Erythroblast (primary cell): ENCODE data around the gene RPS6KA1.
A peak's percentile ranks its signal among the peaks of the same experiment; 100 is the strongest.

Source experiments
- DNase-seq, 2 experiments: peaks; one replicate each; lab custom pipeline; 2025; lab: John Stamatoyannopoulos, UW
- GATA1 ChIP-seq: IDR thresholded peaks from 2 replicates; pipeline ENCODE4 v1.6.1; 2011; ENCODE audit warnings: low read depth, mild to moderate bottlenecking, control low read depth, low read length, moderate library complexity
- POLR2A ChIP-seq: IDR thresholded peaks from 2 replicates; pipeline ENCODE4 v1.6.1; 2011; ENCODE audit warnings: mild to moderate bottlenecking, low read length

Gene RPS6KA1

GRCh38 chr1:26540351-26540750 is 10.8 kb downstream of the RPS6KA1 start:
- TF ChIP-seq POLR2A (no peak), GATA1 (no peak)
- no peak for DNase-seq

- TF ChIP-seq GATA1 (no peak), POLR2A (no peak)
These were observed 11.9 kb downstream of the RPS6KA1 start for GRCh38 chr1:26541431-26541815.

GRCh38 chr1:26541816-26542711 is 12.5 kb downstream of the RPS6KA1 start:
- TF ChIP-seq POLR2A (peak; percentile 22), GATA1 (no peak)
- DNase-seq: peak in 1 of 2 experiments; percentile 74

More at GRCh38 chr1:26541431-26541815, 11.9 kb downstream of the RPS6KA1 start:
- DNase-seq: peak in 1 of 2 experiments; percentile 40

- DNase-seq: peak in 1 of 2 experiments; percentile 67
- TF ChIP-seq GATA1 (no peak), POLR2A (no peak)
These were observed 13.3 kb downstream of the RPS6KA1 start for GRCh38 chr1:26542771-26543451.

GRCh38 chr1:26543462-26543861 is 13.9 kb downstream of the RPS6KA1 start:
- peak in 1 of 2 experiments; percentile 38 for DNase-seq
- TF ChIP-seq GATA1: no peak
- TF ChIP-seq POLR2A: no peak

GRCh38 chr1:26544126-26544525 is 14.6 kb downstream of the RPS6KA1 start:
- no peak for TF ChIP-seq POLR2A
- TF ChIP-seq GATA1: no peak
- peak in 1 of 2 experiments; percentile 14 for DNase-seq

GRCh38 chr1:26545969-26546323 is 16.4 kb downstream of the RPS6KA1 start:
- DNase-seq: no peak
- peak; percentile 52 for TF ChIP-seq POLR2A
- TF ChIP-seq GATA1: no peak

GRCh38 chr1:26546375-26546774 is 16.8 kb downstream of the RPS6KA1 start:
- TF ChIP-seq GATA1 (no peak), POLR2A (no peak)
- no peak for DNase-seq

GRCh38 chr1:26546819-26547218 is 17.3 kb downstream of the RPS6KA1 start:
- TF ChIP-seq GATA1 (no peak), POLR2A (no peak)
- DNase-seq: no peak

- TF ChIP-seq GATA1 (no peak), POLR2A (no peak)
- no peak for DNase-seq
These were observed 19.3 kb downstream of the RPS6KA1 start for GRCh38 chr1:26548841-26549240.

GRCh38 chr1:26550946-26551345 is 21.4 kb downstream of the RPS6KA1 start:
- TF ChIP-seq POLR2A (no peak), GATA1 (no peak)
- no peak for DNase-seq

GRCh38 chr1:26552720-26553119 is 23.2 kb downstream of the RPS6KA1 start:
- no peak for TF ChIP-seq POLR2A
- no peak for TF ChIP-seq GATA1
- no peak for DNase-seq

- no peak for TF ChIP-seq POLR2A
- TF ChIP-seq GATA1: no peak
- DNase-seq: peak in 1 of 2 experiments; percentile 88
These were observed 24.6 kb downstream of the RPS6KA1 start for GRCh38 chr1:26553942-26554682.

GRCh38 chr1:26554781-26555180 is 25.2 kb downstream of the RPS6KA1 start:
- no peak for DNase-seq
- no peak for TF ChIP-seq POLR2A
- TF ChIP-seq GATA1: no peak
